ENCODE measurements around the gene SUMO4. TPM values are rescaled to one million over a fixed set of nuclear protein-coding genes. Genes with fewer than 3 reads are reported as not detected.

Gene SUMO4
- total and polyA plus RNA-seq, 4 donors: 0.83 to 3.3 (median 0.84) TPM; not detected in 1

DNA sequence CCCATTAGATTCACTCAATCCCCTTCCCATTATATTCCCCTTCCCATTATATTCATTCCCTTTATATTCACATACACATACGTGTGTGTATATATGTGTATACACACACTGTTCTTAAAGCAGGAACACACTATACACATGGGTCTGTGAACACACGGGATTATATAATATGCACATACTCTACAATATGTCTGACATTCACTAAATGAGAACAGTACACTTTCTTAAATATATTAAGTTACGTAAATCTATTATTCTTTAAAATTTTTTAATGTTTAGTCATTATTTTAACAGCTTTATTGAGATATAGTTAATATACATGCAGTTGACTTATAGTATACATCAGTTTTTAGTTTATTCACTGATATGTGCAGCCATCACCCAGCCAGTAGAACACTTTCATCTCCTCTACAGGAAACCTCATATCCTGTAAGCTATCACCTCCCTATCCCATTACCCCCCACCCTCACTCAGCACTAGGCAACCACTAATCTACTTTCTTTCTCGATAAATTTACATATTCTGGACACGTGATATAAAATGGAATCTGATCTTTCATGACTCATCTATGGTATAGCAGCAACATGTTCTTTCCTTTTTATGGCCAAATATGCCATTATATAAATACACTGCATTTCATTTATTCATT is 13.9 kb upstream of the SUMO4 start:
- Histone ChIP-seq H3K9ac (ENCODE audit: low read depth in 1 of 2, low read length in 2 of 2) (no peak overlapping the region), H3K27ac (ENCODE audit: low read depth in 1 of 2, low read length in 2 of 2) (no peak overlapping the region), H3K4me3 (ENCODE audit: low read depth in 1 of 3, low read length in 3 of 3) (no peak overlapping the region), H3K4me1 (ENCODE audit: control insufficient read depth in 4 of 4, insufficient read depth in 4 of 4, low read length in 3 of 4) (peaks cover 0 to 9% (median 7%) of the 10 kb centered on the region in 4 donors), H3K36me3 (ENCODE audit: control insufficient read depth in 4 of 4, insufficient read depth in 3 of 4, low read depth in 1 of 4, low read length in 3 of 4) (peaks cover 0 to 5% (median 5%) of the 10 kb centered on the region in 4 donors), H3K27me3 (ENCODE audit: control insufficient read depth in 4 of 4, insufficient read depth in 4 of 4, low read length in 3 of 4) (no peaks in the 10 kb centered on the region), H3K9me3 (ENCODE audit: control insufficient read depth in 4 of 4, low read length in 3 of 4) (peaks cover 0 to 1% (median 0%) of the 10 kb centered on the region in 4 donors)
- 97% methylated on average over 5 of the region's 5 CpGs for WGBS
- DNase-seq (ENCODE audit: low spot score): no peak
- TF ChIP-seq, protein P1, sequence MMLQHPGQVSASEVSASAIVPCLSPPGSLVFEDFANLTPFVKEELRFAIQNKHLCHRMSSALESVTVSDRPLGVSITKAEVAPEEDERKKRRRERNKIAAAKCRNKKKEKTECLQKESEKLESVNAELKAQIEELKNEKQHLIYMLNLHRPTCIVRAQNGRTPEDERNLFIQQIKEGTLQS (IDR thresholded peaks at IDR 0.05): no peak
- TF ChIP-seq, protein P2, sequence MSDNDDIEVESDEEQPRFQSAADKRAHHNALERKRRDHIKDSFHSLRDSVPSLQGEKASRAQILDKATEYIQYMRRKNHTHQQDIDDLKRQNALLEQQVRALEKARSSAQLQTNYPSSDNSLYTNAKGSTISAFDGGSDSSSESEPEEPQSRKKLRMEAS (IDR thresholded peaks at IDR 0.05): no peak
- TF ChIP-seq FOXA2 (IDR thresholded peaks at IDR 0.05) (no peak), TAF1 (conservative IDR thresholded peaks at IDR 0.05) (no peak), NR2F2 (IDR thresholded peaks at IDR 0.05) (no peak), RAD21 (IDR thresholded peaks at IDR 0.05) (no peak), GABPA (IDR thresholded peaks at IDR 0.05 in 1 of 2, conservative IDR thresholded peaks at IDR 0.05 in 1 of 2) (no peak), YY1 (IDR thresholded peaks at IDR 0.05) (no peak), EGR1 (IDR thresholded peaks at IDR 0.05; ENCODE audit: low read depth in 2 of 2) (no peak), SP1 (IDR thresholded peaks at IDR 0.05) (no peak), FOXA1 (IDR thresholded peaks at IDR 0.05) (no peak), JUND (IDR thresholded peaks at IDR 0.05) (no peak), HNF4A (conservative IDR thresholded peaks at IDR 0.05) (no peak), HNF4G (IDR thresholded peaks at IDR 0.05) (no peak), RXRA (IDR thresholded peaks at IDR 0.05) (no peak)
- TF ChIP-seq, protein P3, sequence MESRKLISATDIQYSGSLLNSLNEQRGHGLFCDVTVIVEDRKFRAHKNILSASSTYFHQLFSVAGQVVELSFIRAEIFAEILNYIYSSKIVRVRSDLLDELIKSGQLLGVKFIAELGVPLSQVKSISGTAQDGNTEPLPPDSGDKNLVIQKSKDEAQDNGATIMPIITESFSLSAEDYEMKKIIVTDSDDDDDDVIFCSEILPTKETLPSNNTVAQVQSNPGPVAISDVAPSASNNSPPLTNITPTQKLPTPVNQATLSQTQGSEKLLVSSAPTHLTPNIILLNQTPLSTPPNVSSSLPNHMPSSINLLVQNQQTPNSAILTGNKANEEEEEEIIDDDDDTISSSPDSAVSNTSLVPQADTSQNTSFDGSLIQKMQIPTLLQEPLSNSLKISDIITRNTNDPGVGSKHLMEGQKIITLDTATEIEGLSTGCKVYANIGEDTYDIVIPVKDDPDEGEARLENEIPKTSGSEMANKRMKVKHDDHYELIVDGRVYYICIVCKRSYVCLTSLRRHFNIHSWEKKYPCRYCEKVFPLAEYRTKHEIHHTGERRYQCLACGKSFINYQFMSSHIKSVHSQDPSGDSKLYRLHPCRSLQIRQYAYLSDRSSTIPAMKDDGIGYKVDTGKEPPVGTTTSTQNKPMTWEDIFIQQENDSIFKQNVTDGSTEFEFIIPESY (IDR thresholded peaks at IDR 0.05): no peak
- TF ChIP-seq, protein P4, sequence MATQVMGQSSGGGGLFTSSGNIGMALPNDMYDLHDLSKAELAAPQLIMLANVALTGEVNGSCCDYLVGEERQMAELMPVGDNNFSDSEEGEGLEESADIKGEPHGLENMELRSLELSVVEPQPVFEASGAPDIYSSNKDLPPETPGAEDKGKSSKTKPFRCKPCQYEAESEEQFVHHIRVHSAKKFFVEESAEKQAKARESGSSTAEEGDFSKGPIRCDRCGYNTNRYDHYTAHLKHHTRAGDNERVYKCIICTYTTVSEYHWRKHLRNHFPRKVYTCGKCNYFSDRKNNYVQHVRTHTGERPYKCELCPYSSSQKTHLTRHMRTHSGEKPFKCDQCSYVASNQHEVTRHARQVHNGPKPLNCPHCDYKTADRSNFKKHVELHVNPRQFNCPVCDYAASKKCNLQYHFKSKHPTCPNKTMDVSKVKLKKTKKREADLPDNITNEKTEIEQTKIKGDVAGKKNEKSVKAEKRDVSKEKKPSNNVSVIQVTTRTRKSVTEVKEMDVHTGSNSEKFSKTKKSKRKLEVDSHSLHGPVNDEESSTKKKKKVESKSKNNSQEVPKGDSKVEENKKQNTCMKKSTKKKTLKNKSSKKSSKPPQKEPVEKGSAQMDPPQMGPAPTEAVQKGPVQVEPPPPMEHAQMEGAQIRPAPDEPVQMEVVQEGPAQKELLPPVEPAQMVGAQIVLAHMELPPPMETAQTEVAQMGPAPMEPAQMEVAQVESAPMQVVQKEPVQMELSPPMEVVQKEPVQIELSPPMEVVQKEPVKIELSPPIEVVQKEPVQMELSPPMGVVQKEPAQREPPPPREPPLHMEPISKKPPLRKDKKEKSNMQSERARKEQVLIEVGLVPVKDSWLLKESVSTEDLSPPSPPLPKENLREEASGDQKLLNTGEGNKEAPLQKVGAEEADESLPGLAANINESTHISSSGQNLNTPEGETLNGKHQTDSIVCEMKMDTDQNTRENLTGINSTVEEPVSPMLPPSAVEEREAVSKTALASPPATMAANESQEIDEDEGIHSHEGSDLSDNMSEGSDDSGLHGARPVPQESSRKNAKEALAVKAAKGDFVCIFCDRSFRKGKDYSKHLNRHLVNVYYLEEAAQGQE (IDR thresholded peaks at IDR 0.05): no peak
- TF ChIP-seq, protein P5, sequence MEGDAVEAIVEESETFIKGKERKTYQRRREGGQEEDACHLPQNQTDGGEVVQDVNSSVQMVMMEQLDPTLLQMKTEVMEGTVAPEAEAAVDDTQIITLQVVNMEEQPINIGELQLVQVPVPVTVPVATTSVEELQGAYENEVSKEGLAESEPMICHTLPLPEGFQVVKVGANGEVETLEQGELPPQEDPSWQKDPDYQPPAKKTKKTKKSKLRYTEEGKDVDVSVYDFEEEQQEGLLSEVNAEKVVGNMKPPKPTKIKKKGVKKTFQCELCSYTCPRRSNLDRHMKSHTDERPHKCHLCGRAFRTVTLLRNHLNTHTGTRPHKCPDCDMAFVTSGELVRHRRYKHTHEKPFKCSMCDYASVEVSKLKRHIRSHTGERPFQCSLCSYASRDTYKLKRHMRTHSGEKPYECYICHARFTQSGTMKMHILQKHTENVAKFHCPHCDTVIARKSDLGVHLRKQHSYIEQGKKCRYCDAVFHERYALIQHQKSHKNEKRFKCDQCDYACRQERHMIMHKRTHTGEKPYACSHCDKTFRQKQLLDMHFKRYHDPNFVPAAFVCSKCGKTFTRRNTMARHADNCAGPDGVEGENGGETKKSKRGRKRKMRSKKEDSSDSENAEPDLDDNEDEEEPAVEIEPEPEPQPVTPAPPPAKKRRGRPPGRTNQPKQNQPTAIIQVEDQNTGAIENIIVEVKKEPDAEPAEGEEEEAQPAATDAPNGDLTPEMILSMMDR (IDR thresholded peaks at IDR 0.05; ENCODE audit: low read depth, low read length, missing input control): no peak
